A673 (cell line): ENCODE results near the gene DMD.

ENCODE experiments used
- CTCF ChIP-seq: fragments of 300-800, 200-600 bp; sonication (generic); conservative IDR thresholded peaks from 2 replicates; pipeline ENCODE4 v1.5.1; 2017; ENCODE audit warnings: low read depth, mild to moderate bottlenecking, antibody characterized with exemption, low read length, moderate library complexity, mixed read lengths
- EZH2 ChIP-seq: fragments of 200-600 bp; sonication (generic); IDR thresholded peaks from 2 replicates; pipeline ENCODE4 v1.6.1; 2017; ENCODE audit warnings: borderline replicate concordance, low read depth, mild to moderate bottlenecking, mixed read lengths, antibody characterized with exemption, low read length; ENCODE audit not compliant: poor library complexity, severe bottlenecking

GRCh38 chrX:31302573-31303075 is 1908.7 kb downstream of the DMD start:
- no peak for TF ChIP-seq CTCF
- TF ChIP-seq EZH2 = no peak
